GM19099 (cell line): ENCODE measurements around the gene HYAL1.
A peak's percentile ranks its signal among the peaks of the same experiment; 100 is the strongest.

Experiments used
- POLR2A ChIP-seq: IDR thresholded peaks from 3 replicates; pipeline ENCODE4 v1.6.1; 2011; ENCODE audit warnings: low read depth; ENCODE audit not compliant: insufficient read length; ENCODE audit errors: extremely low read depth

The HYAL1 gene

GRCh38 chr3:50303013-50303815, at the start of gene HYAL1:
Gene HYAL1 (minus strand): TSS chr3:50303574. CDS start chr3:50302956, 618 bp downstream.
- TF ChIP-seq POLR2A = no peak

- TF ChIP-seq POLR2A = no peak
Measured at GRCh38 chr3:50352781-50353180, 49.4 kb upstream of the HYAL1 start.

- no peak for TF ChIP-seq POLR2A
Measured at GRCh38 chr3:50351323-50351697, 47.9 kb upstream of the HYAL1 start.

GRCh38 chr3:50350527-50351322, 47.4 kb upstream of the HYAL1 start, which contains the start of the genes CYB561D2 and NPRL2:
Gene CYB561D2 (plus strand): TSS chr3:50350862. CDS start chr3:50351434, 572 bp downstream.
Gene NPRL2 (minus strand): TSS chr3:50350775. CDS start chr3:50350652, 123 bp downstream.
- peak; percentile 94 for TF ChIP-seq POLR2A

GRCh38 chr3:50350213-50350526, 46.8 kb upstream of the HYAL1 start:
- no peak for TF ChIP-seq POLR2A

- TF ChIP-seq POLR2A = no peak
Measured at GRCh38 chr3:50347187-50347813, 43.9 kb upstream of the HYAL1 start.

- no peak for TF ChIP-seq POLR2A
Measured at GRCh38 chr3:50345586-50346234, 42.3 kb upstream of the HYAL1 start, which contains the start of gene ZMYND10. Gene ZMYND10 (minus strand): TSS chr3:50345732. CDS start chr3:50345579, 153 bp downstream.

GRCh38 chr3:50345008-50345407, 41.6 kb upstream of the HYAL1 start:
- TF ChIP-seq POLR2A = no peak

GRCh38 chr3:50342813-50343633, 39.6 kb upstream of the HYAL1 start:
- TF ChIP-seq POLR2A = no peak

- TF ChIP-seq POLR2A = no peak
Measured at GRCh38 chr3:50341996-50342650, 38.7 kb upstream of the HYAL1 start.

GRCh38 chr3:50341537-50341936, 38.2 kb upstream of the HYAL1 start:
- TF ChIP-seq POLR2A = no peak

- TF ChIP-seq POLR2A = peak; percentile 65
Measured at GRCh38 chr3:50340448-50341329, 37.3 kb upstream of the HYAL1 start, which contains the start of gene RASSF1. Gene RASSF1 (minus strand): TSS chr3:50340836. CDS start chr3:50340805, 31 bp downstream.

GRCh38 chr3:50340147-50340447, 36.7 kb upstream of the HYAL1 start:
- no peak for TF ChIP-seq POLR2A
